ENCODE results near the gene PLA2G4B. TPM values are rescaled to one million over a fixed set of nuclear protein-coding genes. Genes with fewer than 3 reads are reported as not detected.

PLA2G4B gene
- total RNA-seq, 4 donors from 2014 or later = 1.8 to 8.7 (median 4.5) TPM

DNA sequence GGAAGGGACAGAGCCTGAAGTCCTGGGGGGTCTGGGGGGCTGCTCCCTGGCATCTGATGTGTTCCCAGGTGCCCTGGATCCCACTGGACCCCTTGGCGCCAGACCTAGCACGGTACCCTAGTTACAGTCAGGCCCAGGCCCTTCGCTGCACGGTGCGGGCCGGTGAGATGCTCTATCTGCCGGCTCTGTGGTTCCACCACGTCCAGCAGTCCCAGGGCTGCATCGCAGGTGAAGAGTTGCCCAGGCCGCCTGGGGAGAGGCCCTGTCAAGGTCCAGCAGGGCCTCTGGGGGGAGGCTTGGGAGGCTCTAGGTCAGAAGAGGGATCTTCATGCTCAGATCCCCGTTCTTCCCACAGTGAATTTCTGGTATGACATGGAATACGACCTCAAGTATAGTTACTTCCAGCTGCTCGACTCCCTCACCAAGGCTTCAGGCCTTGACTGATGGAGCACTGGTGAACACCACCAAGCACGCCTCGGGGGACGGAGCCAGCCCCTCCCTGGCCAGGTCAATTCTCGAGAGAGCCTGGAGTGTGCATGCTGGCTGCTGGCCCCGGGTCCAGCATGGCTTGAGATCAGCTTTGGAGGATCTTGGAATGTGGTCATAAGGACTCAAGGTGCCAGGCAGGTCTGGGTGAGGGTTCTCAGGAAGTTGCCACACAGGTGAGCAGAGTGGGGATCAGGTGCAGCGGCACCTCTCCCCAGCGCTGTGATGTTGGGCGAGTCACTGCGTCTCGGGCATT is 1.8 kb upstream of the PLA2G4B start:
- no peak for DNase-seq (ENCODE audit: low spot score in 2 of 2)
- no peak overlapping the region for H3K4me3 ChIP-seq
- TF ChIP-seq EP300 (IDR thresholded peaks at IDR 0.05) (no peak), POLR2A (IDR thresholded peaks at IDR 0.05) (no peak)
- TF ChIP-seq, protein P1, sequence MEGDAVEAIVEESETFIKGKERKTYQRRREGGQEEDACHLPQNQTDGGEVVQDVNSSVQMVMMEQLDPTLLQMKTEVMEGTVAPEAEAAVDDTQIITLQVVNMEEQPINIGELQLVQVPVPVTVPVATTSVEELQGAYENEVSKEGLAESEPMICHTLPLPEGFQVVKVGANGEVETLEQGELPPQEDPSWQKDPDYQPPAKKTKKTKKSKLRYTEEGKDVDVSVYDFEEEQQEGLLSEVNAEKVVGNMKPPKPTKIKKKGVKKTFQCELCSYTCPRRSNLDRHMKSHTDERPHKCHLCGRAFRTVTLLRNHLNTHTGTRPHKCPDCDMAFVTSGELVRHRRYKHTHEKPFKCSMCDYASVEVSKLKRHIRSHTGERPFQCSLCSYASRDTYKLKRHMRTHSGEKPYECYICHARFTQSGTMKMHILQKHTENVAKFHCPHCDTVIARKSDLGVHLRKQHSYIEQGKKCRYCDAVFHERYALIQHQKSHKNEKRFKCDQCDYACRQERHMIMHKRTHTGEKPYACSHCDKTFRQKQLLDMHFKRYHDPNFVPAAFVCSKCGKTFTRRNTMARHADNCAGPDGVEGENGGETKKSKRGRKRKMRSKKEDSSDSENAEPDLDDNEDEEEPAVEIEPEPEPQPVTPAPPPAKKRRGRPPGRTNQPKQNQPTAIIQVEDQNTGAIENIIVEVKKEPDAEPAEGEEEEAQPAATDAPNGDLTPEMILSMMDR (IDR thresholded peaks at IDR 0.05) = no peak
- H3K4me1 ChIP-seq = peaks cover 0 to 5% (median 0%) of the 10 kb centered on the region in 4 donors
- no peaks in the 10 kb centered on the region for H3K27me3 ChIP-seq
- H3K36me3 ChIP-seq = peaks cover 0 to 85% (median 10%) of the 10 kb centered on the region in 3 donors
- WGBS, 2 donors = 87 to 95% methylated on average over 16 to 22 of the region's 23 CpGs
- H3K27ac ChIP-seq = no peak overlapping the region
- no peaks in the 10 kb centered on the region for H3K9me3 ChIP-seq

DNA sequence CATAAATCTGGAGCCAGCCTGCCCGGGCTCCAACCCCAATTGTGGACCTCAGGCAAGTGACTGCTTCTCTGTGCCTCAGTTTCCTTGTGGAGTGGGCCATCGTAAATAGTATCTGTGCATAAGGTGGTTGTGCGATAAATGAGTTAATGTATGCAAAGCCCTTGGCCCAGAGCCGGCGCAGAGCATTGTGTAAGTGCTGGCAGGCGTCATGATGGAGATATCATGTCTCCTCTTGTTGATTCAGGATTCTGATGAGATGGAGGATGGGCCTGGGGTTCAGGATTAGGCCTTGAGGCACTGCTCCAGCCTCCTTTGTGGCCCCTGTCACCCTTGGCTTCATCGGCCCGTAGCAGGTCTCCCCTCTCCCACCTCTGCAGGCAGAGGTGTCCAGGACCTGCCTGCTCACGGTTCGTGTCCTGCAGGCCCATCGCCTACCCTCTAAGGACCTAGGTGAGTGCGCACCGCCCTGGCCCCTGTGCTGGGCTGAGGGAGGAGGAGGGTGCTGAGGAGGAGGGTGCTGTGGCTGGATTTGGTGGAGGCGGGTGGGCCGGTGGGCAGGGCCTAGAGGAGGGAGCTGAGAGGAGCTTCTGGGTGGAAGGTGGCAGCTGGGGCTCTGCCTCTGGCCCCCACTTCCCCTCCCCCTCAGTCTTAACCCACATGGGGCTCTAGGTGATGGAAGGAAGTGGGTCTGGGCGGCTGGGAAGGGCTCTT is 1.3 kb downstream of the PLA2G4B start:
- Histone ChIP-seq H3K9me3 (no peaks in the 10 kb centered on the region), H3K4me3 (no peak overlapping the region), H3K4me1 (no peaks in the 10 kb centered on the region), H3K27me3 (no peaks in the 10 kb centered on the region), H3K27ac (no peak overlapping the region), H3K36me3 (peaks cover 0 to 95% (median 10%) of the 10 kb centered on the region in 3 donors)
- 85 to 89% methylated on average over 9 to 16 of the region's 16 CpGs for WGBS, 2 donors
- TF ChIP-seq EP300 (IDR thresholded peaks at IDR 0.05) (no peak), POLR2A (IDR thresholded peaks at IDR 0.05) (no peak)
- TF ChIP-seq, protein P1 (IDR thresholded peaks at IDR 0.05) = no peak
- DNase-seq (ENCODE audit: low spot score in 2 of 2) = no peak

DNA sequence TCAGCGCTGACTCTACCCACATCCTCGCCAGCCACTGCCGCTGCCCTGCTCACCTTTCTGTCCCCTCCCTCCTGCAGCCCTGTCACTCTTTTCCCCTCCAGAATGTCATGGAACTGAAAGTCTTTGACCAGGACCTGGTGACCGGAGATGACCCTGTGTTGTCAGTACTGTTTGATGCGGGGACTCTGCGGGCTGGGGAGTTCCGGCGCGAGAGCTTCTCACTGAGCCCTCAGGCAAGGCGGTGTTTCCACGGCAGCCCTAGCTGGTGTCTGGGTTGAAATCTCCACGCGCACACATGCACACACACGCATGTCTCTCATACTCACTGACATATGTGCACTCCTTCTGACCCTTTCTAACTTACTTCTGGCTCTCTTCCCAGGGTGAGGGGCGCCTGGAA is 2.0 kb downstream of the PLA2G4B start:
- no peak for DNase-seq (ENCODE audit: low spot score in 2 of 2)
- H3K4me1 ChIP-seq = no peaks in the 10 kb centered on the region
- TF ChIP-seq POLR2A (IDR thresholded peaks at IDR 0.05) = no peak
- no peak for TF ChIP-seq EP300 (IDR thresholded peaks at IDR 0.05)
- TF ChIP-seq, protein P1 (IDR thresholded peaks at IDR 0.05) = no peak
- no peak overlapping the region for H3K4me3 ChIP-seq
- H3K27ac ChIP-seq = no peak overlapping the region
- H3K36me3 ChIP-seq = peaks cover 0 to 95% (median 10%) of the 10 kb centered on the region in 3 donors
- no peaks in the 10 kb centered on the region for H3K27me3 ChIP-seq
- no peaks in the 10 kb centered on the region for H3K9me3 ChIP-seq
- WGBS, 2 donors = 83 to 93% methylated on average over 15 of the region's 15 CpGs

DNA sequence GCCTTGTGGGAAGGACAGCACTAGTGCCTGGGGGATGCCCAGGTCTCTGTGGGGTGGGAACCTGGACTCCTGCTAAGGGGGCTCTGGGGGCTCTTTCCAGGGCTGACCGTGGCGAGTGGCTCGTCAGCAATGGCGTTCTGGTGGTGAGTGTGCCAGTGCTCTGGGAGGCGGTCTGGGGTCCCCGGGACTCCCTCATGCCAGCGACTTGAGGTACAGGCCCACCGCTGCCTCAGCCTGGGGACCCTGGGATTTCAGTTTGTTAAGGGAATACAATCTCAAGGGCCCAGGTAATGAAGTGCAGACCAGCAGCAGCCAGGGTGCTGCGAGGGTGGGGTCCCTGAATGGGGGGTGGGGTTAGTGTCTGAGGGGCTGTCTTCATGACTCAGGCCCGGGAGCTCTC is 2.5 kb downstream of the PLA2G4B start:
- DNase-seq (ENCODE audit: low spot score in 2 of 2) = no peak
- Histone ChIP-seq H3K4me1 (no peaks in the 10 kb centered on the region), H3K9me3 (no peaks in the 10 kb centered on the region), H3K27me3 (no peaks in the 10 kb centered on the region), H3K4me3 (no peak overlapping the region), H3K27ac (no peak overlapping the region), H3K36me3 (peaks cover 0 to 95% (median 7%) of the 10 kb centered on the region in 3 donors)
- TF ChIP-seq, protein P1 (IDR thresholded peaks at IDR 0.05) = no peak
- TF ChIP-seq POLR2A (IDR thresholded peaks at IDR 0.05) (no peak), EP300 (IDR thresholded peaks at IDR 0.05) (no peak)
- 90 to 97% methylated on average over 7 to 10 of the region's 10 CpGs for WGBS, 2 donors

DNA sequence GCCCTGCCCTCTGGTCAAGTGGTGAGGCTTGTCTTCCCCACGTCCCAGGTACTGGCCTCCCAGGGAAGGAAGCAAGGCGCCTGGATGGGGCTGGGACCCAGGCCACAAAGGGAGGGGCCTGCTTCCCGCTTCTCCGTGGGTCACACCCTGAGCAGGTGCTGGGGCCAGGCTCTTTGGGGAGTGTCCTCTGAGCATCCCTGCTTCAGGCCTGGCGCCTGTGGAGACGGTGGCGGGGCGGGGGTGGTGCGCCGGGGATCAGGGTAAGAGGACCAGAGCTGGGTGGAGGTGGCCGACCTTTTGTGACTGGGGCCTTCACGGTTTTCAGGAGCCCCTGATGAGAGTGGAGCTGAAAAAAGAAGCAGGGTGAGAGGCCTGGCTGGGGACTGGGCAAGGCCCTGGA is 3.6 kb downstream of the PLA2G4B start:
- Histone ChIP-seq H3K27me3 (no peaks in the 10 kb centered on the region), H3K9me3 (no peaks in the 10 kb centered on the region), H3K4me3 (no peak overlapping the region), H3K36me3 (peaks cover 0 to 95% (median 10%) of the 10 kb centered on the region in 3 donors), H3K27ac (no peak overlapping the region), H3K4me1 (no peaks in the 10 kb centered on the region)
- no peak for DNase-seq (ENCODE audit: low spot score in 2 of 2)
- 73 to 74% methylated on average over 12 of the region's 12 CpGs for WGBS, 2 donors
- TF ChIP-seq POLR2A (IDR thresholded peaks at IDR 0.05) (no peak), EP300 (IDR thresholded peaks at IDR 0.05) (no peak)

Data from tibial nerve (tissue), 4 donors.